ENCODE data around the gene FAM131C.

Gene FAM131C, protein sequence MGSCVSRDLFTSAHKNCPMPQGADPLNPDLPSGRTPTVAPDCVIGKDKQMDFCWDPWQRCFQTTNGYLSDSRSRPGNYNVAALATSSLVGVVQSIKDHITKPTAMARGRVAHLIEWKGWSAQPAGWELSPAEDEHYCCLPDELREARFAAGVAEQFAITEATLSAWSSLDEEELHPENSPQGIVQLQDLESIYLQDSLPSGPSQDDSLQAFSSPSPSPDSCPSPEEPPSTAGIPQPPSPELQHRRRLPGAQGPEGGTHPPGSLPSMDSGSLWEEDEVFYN

DNA sequence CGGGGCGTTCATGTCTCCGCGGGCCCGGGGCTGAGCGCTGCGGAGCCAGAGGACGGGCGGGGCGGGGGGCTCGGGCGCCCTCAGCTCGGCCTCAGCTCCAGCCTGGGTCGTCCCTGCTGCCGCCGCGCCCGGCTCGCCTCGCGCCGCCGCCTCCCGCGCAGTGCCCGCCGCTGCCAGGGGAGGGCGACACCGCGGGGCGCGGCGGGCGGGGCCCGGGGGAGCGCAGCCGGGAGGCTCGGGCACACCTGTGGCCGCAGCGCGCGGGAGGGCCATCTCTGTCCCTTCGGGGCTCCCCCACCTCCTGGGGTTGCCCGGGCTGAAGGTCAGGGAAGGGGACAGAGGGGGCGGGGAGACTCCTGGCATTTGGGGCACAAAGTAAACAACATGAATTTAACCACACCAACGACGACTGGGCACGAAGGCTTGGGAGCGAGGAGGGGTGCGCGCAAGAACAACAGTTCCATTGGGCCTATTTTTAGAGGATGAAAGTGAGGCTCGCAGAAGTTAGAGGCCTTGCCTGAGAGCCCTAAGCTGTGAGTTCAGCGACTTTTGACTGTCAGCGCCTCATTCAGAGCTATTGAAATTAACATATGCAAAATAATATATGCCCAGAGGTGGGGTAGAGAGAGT, at the start of gene FAM131C:
FAM131C (minus strand) TSS at position 162 of the 630 bp plus-strand sequence. CDS start 209 bp downstream, outside the sequence.
- Histone ChIP-seq H3K36me3 (ENCODE audit: control insufficient read depth in 2 of 2, insufficient read depth in 1 of 2, low read length in 2 of 2) (no peaks in the 10 kb centered on the region), H3K4me3 (ENCODE audit: low read depth, low read length) (peak within 1 kb of the TSS; percentile 40), H3K27ac (ENCODE audit: extremely low read depth, low read depth, low read length) (no peak within 1 kb of the TSS; the same call in 1 of the 2 replicates), H3K9me3 (ENCODE audit: control insufficient read depth, insufficient read depth, low read depth, low read length) (no peaks in the 10 kb centered on the region), H3K4me1 (ENCODE audit: control insufficient read depth, insufficient read depth, low read length) (no peaks in the 10 kb centered on the region)
- ChIA-PET CTCF (interaction anchor here (0.6 to 5.3 kb wide), 24 partner anchors 9 to 726 kb away, joined by 3 to 40 read pairs (median 4); no protein-coding TSS in a partner anchor), POLR2A (interaction anchor here (0.5 to 1.0 kb wide), 2 partner anchors 82 to 527 kb away, joined by 3 read pairs; partner anchors contain the start of gene EPHA2)
- TF ChIP-seq, protein P1, sequence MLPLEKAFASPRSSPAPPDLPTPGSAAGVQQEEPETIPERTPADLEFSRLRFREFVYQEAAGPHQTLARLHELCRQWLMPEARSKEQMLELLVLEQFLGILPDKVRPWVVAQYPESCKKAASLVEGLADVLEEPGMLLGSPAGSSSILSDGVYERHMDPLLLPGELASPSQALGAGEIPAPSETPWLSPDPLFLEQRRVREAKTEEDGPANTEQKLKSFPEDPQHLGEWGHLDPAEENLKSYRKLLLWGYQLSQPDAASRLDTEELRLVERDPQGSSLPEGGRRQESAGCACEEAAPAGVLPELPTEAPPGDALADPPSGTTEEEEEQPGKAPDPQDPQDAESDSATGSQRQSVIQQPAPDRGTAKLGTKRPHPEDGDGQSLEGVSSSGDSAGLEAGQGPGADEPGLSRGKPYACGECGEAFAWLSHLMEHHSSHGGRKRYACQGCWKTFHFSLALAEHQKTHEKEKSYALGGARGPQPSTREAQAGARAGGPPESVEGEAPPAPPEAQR (tag by site-specific recombination; IDR thresholded peaks at IDR 0.05), result no peak
- TF ChIP-seq ZNF768 (tag by site-specific recombination; IDR thresholded peaks at IDR 0.05) (no peak), ZIC2 (tag by site-specific recombination; IDR thresholded peaks at IDR 0.05) (peak; percentile 53), ZNF670 (tag by site-specific recombination; IDR thresholded peaks at IDR 0.05; ENCODE audit: low read depth) (no peak), ZNF221 (tag by site-specific recombination; IDR thresholded peaks at IDR 0.05; ENCODE audit: borderline replicate concordance) (no peak), HIC1 (tag by site-specific recombination; IDR thresholded peaks at IDR 0.05) (0 out of 2 replicates have a peak, but pooled peaks have one; percentile 19), ZFP3 (tag by site-specific recombination; IDR thresholded peaks at IDR 0.05; ENCODE audit: low read depth) (no peak), ZNF561 (tag by site-specific recombination; IDR thresholded peaks at IDR 0.05; ENCODE audit: borderline replicate concordance) (0 out of 2 replicates have a peak, but pooled peaks have one; percentile 35), SCRT1 (tag by site-specific recombination; IDR thresholded peaks at IDR 0.05; ENCODE audit: borderline replicate concordance) (peak; percentile 60), GLIS1 (tag by site-specific recombination; IDR thresholded peaks at IDR 0.05) (peak; percentile 31; the same call in 1 of the 2 replicates), ZNF560 (tag by site-specific recombination; IDR thresholded peaks at IDR 0.05; ENCODE audit: borderline replicate concordance) (no peak), SCRT2 (tag by site-specific recombination; IDR thresholded peaks at IDR 0.05) (peak; percentile 95), RBAK (tag by site-specific recombination; IDR thresholded peaks at IDR 0.05) (no peak), ZNF707 (tag by site-specific recombination; IDR thresholded peaks at IDR 0.05) (no peak), ZNF677 (tag by site-specific recombination; IDR thresholded peaks at IDR 0.05) (0 out of 2 replicates have a peak, but pooled peaks have one; percentile 5), ZBTB48 (tag by site-specific recombination; IDR thresholded peaks at IDR 0.05) (peak; percentile 46; the same call in 1 of the 2 replicates), ZNF335 (tag by site-specific recombination; conservative IDR thresholded peaks at IDR 0.05) (peak; percentile 35; the same call in 1 of the 2 replicates), ZNF211 (tag by site-specific recombination; IDR thresholded peaks at IDR 0.05; ENCODE audit: low read depth) (no peak), ZBTB8A (tag by site-specific recombination; IDR thresholded peaks at IDR 0.05) (peak; percentile 87)
- TF ChIP-seq, protein P2, sequence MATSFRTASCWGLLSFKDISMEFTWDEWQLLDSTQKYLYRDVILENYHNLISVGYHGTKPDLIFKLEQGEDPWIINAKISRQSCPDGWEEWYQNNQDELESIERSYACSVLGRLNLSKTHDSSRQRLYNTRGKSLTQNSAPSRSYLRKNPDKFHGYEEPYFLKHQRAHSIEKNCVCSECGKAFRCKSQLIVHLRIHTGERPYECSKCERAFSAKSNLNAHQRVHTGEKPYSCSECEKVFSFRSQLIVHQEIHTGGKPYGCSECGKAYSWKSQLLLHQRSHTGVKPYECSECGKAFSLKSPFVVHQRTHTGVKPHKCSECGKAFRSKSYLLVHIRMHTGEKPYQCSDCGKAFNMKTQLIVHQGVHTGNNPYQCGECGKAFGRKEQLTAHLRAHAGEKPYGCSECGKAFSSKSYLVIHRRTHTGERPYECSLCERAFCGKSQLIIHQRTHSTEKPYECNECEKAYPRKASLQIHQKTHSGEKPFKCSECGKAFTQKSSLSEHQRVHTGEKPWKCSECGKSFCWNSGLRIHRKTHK (tag by site-specific recombination; IDR thresholded peaks at IDR 0.05), result no peak
- TF ChIP-seq, protein P3, sequence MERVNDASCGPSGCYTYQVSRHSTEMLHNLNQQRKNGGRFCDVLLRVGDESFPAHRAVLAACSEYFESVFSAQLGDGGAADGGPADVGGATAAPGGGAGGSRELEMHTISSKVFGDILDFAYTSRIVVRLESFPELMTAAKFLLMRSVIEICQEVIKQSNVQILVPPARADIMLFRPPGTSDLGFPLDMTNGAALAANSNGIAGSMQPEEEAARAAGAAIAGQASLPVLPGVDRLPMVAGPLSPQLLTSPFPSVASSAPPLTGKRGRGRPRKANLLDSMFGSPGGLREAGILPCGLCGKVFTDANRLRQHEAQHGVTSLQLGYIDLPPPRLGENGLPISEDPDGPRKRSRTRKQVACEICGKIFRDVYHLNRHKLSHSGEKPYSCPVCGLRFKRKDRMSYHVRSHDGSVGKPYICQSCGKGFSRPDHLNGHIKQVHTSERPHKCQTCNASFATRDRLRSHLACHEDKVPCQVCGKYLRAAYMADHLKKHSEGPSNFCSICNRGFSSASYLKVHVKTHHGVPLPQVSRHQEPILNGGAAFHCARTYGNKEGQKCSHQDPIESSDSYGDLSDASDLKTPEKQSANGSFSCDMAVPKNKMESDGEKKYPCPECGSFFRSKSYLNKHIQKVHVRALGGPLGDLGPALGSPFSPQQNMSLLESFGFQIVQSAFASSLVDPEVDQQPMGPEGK (tag by site-specific recombination; IDR thresholded peaks at IDR 0.05), result peak; percentile 27
- TF ChIP-seq, protein P4, sequence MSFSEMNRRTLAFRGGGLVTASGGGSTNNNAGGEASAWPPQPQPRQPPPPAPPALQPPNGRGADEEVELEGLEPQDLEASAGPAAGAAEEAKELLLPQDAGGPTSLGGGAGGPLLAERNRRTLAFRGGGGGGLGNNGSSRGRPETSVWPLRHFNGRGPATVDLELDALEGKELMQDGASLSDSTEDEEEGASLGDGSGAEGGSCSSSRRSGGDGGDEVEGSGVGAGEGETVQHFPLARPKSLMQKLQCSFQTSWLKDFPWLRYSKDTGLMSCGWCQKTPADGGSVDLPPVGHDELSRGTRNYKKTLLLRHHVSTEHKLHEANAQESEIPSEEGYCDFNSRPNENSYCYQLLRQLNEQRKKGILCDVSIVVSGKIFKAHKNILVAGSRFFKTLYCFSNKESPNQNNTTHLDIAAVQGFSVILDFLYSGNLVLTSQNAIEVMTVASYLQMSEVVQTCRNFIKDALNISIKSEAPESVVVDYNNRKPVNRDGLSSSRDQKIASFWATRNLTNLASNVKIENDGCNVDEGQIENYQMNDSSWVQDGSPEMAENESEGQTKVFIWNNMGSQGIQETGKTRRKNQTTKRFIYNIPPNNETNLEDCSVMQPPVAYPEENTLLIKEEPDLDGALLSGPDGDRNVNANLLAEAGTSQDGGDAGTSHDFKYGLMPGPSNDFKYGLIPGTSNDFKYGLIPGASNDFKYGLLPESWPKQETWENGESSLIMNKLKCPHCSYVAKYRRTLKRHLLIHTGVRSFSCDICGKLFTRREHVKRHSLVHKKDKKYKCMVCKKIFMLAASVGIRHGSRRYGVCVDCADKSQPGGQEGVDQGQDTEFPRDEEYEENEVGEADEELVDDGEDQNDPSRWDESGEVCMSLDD (tag by site-specific recombination; IDR thresholded peaks at IDR 0.05), result peak; percentile 72
- TF ChIP-seq, protein P5, sequence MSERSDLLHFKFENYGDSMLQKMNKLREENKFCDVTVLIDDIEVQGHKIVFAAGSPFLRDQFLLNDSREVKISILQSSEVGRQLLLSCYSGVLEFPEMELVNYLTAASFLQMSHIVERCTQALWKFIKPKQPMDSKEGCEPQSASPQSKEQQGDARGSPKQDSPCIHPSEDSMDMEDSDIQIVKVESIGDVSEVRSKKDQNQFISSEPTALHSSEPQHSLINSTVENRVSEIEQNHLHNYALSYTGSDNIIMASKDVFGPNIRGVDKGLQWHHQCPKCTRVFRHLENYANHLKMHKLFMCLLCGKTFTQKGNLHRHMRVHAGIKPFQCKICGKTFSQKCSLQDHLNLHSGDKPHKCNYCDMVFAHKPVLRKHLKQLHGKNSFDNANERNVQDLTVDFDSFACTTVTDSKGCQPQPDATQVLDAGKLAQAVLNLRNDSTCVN (tag by site-specific recombination; optimal IDR thresholded peaks at IDR 0.05), result peak; percentile 47
